Measurements from ENCODE around the gene ARFGAP2.
A peak's percentile ranks its signal among the peaks of the same experiment; 100 is the strongest.

ARFGAP2 gene

GRCh38 chr11:47186700-47187695 lies 10.3 kb upstream of the ARFGAP2 start:
- peak; percentile 74 for DNase-seq

GRCh38 chr11:47186076-47186699 lies 9.5 kb upstream of the ARFGAP2 start, which contains the start of gene PACSIN3:
Gene PACSIN3 (minus strand): TSS chr11:47186434. CDS start chr11:47182727, 3,707 bp downstream.
- DNase-seq = peak; percentile 71

- DNase-seq = peak; percentile 84
Measured at GRCh38 chr11:47185305-47186075, 8.8 kb upstream of the ARFGAP2 start.

- DNase-seq = peak; percentile 61
Measured at GRCh38 chr11:47184711-47185304, 8.1 kb upstream of the ARFGAP2 start.

GRCh38 chr11:47183969-47184368 lies 7.3 kb upstream of the ARFGAP2 start:
- no peak for DNase-seq

GRCh38 chr11:47183031-47183856 lies 6.6 kb upstream of the ARFGAP2 start:
- DNase-seq = no peak

- DNase-seq = no peak
Measured at GRCh38 chr11:47182380-47182779, 5.7 kb upstream of the ARFGAP2 start.

GRCh38 chr11:47181271-47181670 lies 4.6 kb upstream of the ARFGAP2 start:
- DNase-seq = no peak

- DNase-seq = no peak
Measured at GRCh38 chr11:47180006-47180787, 3.5 kb upstream of the ARFGAP2 start.

GRCh38 chr11:47179655-47179991 lies 2.9 kb upstream of the ARFGAP2 start:
- DNase-seq = no peak

GRCh38 chr11:47178737-47179654 lies 2.3 kb upstream of the ARFGAP2 start:
- DNase-seq = no peak

GRCh38 chr11:47178316-47178715 lies 1.6 kb upstream of the ARFGAP2 start:
- DNase-seq = no peak

GRCh38 chr11:47177846-47178245 lies 1.2 kb upstream of the ARFGAP2 start:
- no peak for DNase-seq

GRCh38 chr11:47177229-47177845 lies 658 bp upstream of the ARFGAP2 start:
- DNase-seq = peak; percentile 82

- no peak for DNase-seq
Measured at GRCh38 chr11:47175746-47176327, 842 bp downstream of the ARFGAP2 start.

GRCh38 chr11:47172740-47173336 lies 3.8 kb downstream of the ARFGAP2 start:
- no peak for DNase-seq

- no peak for DNase-seq
Measured at GRCh38 chr11:47171856-47172255, 4.8 kb downstream of the ARFGAP2 start.

- DNase-seq = no peak
Measured at GRCh38 chr11:47171061-47171838, 5.4 kb downstream of the ARFGAP2 start.
